Progenitor cell of endocrine pancreas (in vitro differentiated cells): Measurements from ENCODE around the gene SLC6A13. TPM values are rescaled to one million over a fixed set of nuclear protein-coding genes. Genes with fewer than 3 reads are reported as not detected.

Experiments
- DNase-seq: peaks from one replicate; pipeline ENCODE4 v3.0.0; 2021; ENCODE audit warnings: low spot score; ENCODE audit not compliant: unreplicated experiment
- H3K27ac Mint-ChIP-seq: 2 replicates; pipeline ENCODE4 v1.8.0; 2021; ENCODE audit warnings: mild to moderate bottlenecking, moderate library complexity, mixed read lengths
- H3K27me3 Mint-ChIP-seq: 2 replicates; pipeline ENCODE4 v1.8.0; 2021; ENCODE audit warnings: mixed read lengths
- H3K36me3 Mint-ChIP-seq: 2 replicates; pipeline ENCODE4 v1.8.0; 2022; ENCODE audit warnings: mixed read lengths; ENCODE audit not compliant: insufficient read depth
- H3K4me1 Mint-ChIP-seq: 2 replicates; pipeline ENCODE4 v1.8.0; 2021; ENCODE audit warnings: low read depth, mixed read lengths
- H3K4me3 Mint-ChIP-seq: 2 replicates; pipeline ENCODE4 v1.8.0; 2021; ENCODE audit warnings: low read depth, mild to moderate bottlenecking, moderate library complexity, mixed read lengths
- H3K9me3 Mint-ChIP-seq: 2 replicates; pipeline ENCODE4 v1.8.0; 2021; ENCODE audit warnings: low read depth, mixed read lengths
- total RNA-seq: library from RNA; stranded (reverse); gene quantifications from 2 replicates; pipeline ENCODE4 v1.2.1, GENCODE V29; 2021
- TF ChIP-seq, protein P1 (sequence below): fragments of 200-600 bp; sonication (generic); IDR thresholded peaks from one replicate; pipeline ENCODE4 v1.5.0; 2021; ENCODE audit warnings: antibody characterized with exemption, mild to moderate bottlenecking; ENCODE audit not compliant: unreplicated experiment

SLC6A13 gene
- total RNA-seq, 1 donor from 2014 or later, result 0.60 TPM

DNA sequence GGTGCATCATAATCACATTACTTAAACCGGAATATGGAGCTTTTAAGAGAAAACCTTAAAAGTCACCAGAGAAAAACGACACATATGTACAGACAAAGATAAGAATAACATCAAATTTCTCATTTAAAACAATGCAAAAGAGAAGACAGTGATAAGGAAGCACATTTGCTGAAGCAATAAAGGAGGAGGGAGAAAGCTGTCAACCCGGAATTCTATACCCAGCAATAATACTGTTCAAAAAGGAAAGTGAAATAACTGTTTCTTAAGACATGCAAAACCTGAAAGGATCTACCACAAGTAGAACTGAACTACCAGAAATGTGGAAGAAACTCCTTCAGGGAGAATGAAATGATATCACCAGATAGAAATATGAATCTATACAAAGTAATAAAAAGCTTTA, 15.4 kb downstream of the SLC6A13 start:
- H3K4me3 Mint-ChIP-seq, result no peak overlapping the region

DNA sequence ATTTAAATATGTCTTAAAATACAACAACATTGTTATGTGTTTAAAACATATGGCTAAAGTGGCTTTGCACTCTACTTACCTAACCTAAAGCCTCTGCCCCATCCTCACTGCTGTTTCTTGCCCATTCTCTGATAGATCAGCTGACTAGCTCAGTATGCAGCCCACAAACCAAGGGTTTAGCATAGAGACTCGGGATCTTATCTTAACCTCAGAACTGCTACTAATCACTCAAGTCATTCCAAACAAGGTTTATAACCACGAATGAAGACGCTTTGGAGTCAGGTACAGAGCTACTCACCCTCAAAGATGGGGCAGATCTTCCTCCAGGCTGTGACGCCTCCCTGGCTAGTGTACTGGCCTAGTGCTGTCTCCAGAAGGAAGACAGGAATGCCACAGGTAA, 19.3 kb downstream of the SLC6A13 start:
- Mint-ChIP-seq H3K27me3 (peaks cover 3% of the 10 kb centered on the region), H3K36me3 (no peaks in the 10 kb centered on the region), H3K9me3 (peaks cover 11% of the 10 kb centered on the region), H3K4me1 (no peaks in the 10 kb centered on the region), H3K4me3 (no peak overlapping the region), H3K27ac (no peak overlapping the region)
- DNase-seq, result no peak
- TF ChIP-seq, protein P1, sequence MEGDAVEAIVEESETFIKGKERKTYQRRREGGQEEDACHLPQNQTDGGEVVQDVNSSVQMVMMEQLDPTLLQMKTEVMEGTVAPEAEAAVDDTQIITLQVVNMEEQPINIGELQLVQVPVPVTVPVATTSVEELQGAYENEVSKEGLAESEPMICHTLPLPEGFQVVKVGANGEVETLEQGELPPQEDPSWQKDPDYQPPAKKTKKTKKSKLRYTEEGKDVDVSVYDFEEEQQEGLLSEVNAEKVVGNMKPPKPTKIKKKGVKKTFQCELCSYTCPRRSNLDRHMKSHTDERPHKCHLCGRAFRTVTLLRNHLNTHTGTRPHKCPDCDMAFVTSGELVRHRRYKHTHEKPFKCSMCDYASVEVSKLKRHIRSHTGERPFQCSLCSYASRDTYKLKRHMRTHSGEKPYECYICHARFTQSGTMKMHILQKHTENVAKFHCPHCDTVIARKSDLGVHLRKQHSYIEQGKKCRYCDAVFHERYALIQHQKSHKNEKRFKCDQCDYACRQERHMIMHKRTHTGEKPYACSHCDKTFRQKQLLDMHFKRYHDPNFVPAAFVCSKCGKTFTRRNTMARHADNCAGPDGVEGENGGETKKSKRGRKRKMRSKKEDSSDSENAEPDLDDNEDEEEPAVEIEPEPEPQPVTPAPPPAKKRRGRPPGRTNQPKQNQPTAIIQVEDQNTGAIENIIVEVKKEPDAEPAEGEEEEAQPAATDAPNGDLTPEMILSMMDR, result no peak

More for the DNA sequence above, 15.4 kb downstream of the SLC6A13 start:
- Mint-ChIP-seq H3K36me3 (no peaks in the 10 kb centered on the region), H3K27ac (no peak overlapping the region), H3K27me3 (no peaks in the 10 kb centered on the region), H3K4me1 (peaks cover 2% of the 10 kb centered on the region), H3K9me3 (peaks cover 11% of the 10 kb centered on the region)
- TF ChIP-seq, protein P1, result no peak
- DNase-seq, result no peak

DNA sequence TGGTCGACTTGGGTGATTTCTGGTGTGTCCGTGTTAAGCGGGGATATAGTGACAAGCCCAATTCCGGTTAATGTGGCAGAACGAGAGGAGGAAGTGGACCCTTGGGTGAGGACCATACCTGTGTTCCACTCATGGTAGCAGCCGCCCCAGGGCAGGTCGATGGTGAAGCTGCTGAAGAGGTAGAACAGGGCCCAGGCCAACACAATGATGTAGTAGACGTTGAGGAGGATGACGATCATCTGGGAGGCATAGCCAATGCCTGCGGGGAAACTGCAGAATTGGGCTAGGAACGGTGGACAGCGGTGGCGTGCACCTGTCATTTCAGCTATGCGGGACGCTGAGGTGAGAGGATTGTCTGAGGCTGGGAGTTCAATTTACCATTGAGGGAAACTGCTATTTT, 20.1 kb downstream of the SLC6A13 start:
- no peak overlapping the region for H3K27ac Mint-ChIP-seq

DNA sequence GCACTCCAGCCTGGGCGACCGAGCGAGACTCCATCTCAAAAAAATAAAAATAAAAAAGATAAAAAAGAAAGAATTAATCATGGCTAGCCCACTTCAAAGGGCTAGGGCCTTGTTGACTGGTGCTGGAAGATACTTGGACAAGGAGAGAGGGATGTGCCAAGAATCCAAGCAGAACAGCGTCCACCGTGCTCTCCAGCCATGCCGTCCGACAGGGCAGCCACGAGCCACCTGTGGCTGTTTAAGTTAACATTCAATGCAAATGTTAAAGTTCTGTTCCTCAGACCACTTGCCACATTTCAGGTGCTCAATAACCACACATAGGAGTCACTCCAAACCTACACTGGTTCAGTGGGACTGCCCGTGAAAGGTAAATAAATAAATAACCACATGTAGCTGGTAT, 21.4 kb downstream of the SLC6A13 start:
- DNase-seq, result no peak
- TF ChIP-seq, protein P1, result no peak
- Mint-ChIP-seq H3K4me3 (no peak overlapping the region), H3K27ac (no peak overlapping the region), H3K4me1 (no peaks in the 10 kb centered on the region), H3K36me3 (no peaks in the 10 kb centered on the region), H3K9me3 (peaks cover 4% of the 10 kb centered on the region), H3K27me3 (peaks cover 3% of the 10 kb centered on the region)

More for the DNA sequence above, 20.1 kb downstream of the SLC6A13 start:
- no peak for DNase-seq
- Mint-ChIP-seq H3K9me3 (peaks cover 5% of the 10 kb centered on the region), H3K36me3 (no peaks in the 10 kb centered on the region), H3K27me3 (peaks cover 3% of the 10 kb centered on the region), H3K4me3 (no peak overlapping the region), H3K4me1 (no peaks in the 10 kb centered on the region)
- TF ChIP-seq, protein P1, result no peak

DNA sequence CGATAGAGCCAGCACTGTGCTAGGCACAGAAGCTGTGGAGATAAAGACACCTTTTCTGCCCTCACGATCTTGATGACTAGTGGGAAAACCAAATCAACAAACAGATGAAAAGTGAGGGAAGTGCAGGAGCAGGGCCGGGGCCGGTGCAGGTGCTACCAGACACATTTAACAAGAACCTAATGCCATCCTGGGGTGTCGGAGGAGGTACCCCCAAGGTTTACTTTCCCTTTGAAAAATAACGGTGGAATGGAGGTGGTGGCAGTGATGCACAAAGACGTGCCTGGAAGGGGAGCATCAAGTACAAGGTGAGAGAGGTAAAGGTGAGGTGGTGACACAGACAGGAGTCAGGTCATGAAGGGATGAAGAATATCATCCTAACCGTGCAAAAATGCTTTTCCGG, 22.1 kb downstream of the SLC6A13 start:
- H3K27ac Mint-ChIP-seq, result no peak overlapping the region
- no peak for DNase-seq

More for the DNA sequence above, 22.1 kb downstream of the SLC6A13 start:
- no peak overlapping the region for H3K4me3 Mint-ChIP-seq
- H3K27me3 Mint-ChIP-seq, result peaks cover 3% of the 10 kb centered on the region
- no peaks in the 10 kb centered on the region for H3K4me1 Mint-ChIP-seq
- TF ChIP-seq, protein P1, result no peak
- H3K36me3 Mint-ChIP-seq, result peaks cover 3% of the 10 kb centered on the region
- peaks cover 9% of the 10 kb centered on the region for H3K9me3 Mint-ChIP-seq
